B cell (primary cell): ENCODE data around the gene SLC15A3. TPM values are rescaled to one million over a fixed set of nuclear protein-coding genes. Genes with fewer than 3 reads are reported as not detected.

Experiments
- ATAC-seq: fragments of 200-7000 bp; cut with Tn5 transposase; one replicate; pipeline ENCODE4 v1.10.0; 2021; ENCODE audit warnings: low read depth, mild to moderate bottlenecking, moderate number of reproducible peaks, moderate library complexity
- CTCF ChIA-PET: fragments of 350-600 bp; sonication (Branson Sonifier 250); formaldehyde crosslinking; loops from one replicate; lab custom pipeline; 2021; ENCODE audit warnings: antibody characterized with exemption, inconsistent platforms; lab: Charles Lee
- POLR2A ChIA-PET: fragments of 350-600 bp; sonication (Branson Sonifier 250); formaldehyde crosslinking; loops from one replicate; lab custom pipeline; 2021; ENCODE audit warnings: antibody characterized with exemption; lab: Charles Lee
- DNase-seq: peaks from one replicate; pipeline ENCODE4 v3.0.0; 2013
- H2AFZ ChIP-seq: 2 replicates; pipeline ENCODE4 v1.6.1; 2012; ENCODE audit warnings: mild to moderate bottlenecking, low read depth, low read length; ENCODE audit not compliant: insufficient read depth, poor library complexity, severe bottlenecking
- H3K27ac ChIP-seq, 2 donors: 1 replicate in 1 of 2; 2 replicates in 1 of 2; pipeline ENCODE4 v1.5.1; 2012 to 2013; ENCODE audit warnings: low read length in 2 of 2, mild to moderate bottlenecking in 2 of 2, moderate library complexity in 1 of 2
- H3K27me3 ChIP-seq, 4 experiments: fragments of 200-600 bp in 1 of 4; sonication (generic) in 1 of 4; replicated peaks in 1 of 4; 1 replicate in 2 of 4; 2 replicates in 2 of 4; pipeline versions ENCODE4 v1.6.1 to v1.7.0; 2013 to 2016; ENCODE audit warnings: low read length in 3 of 4, mild to moderate bottlenecking in 2 of 4, mixed read lengths in 1 of 4, moderate library complexity in 1 of 4; ENCODE audit not compliant: insufficient read depth in 4 of 4, control insufficient read depth in 3 of 4; ENCODE audit errors: control extremely low read depth in 1 of 4
- H3K36me3 ChIP-seq, 2 experiments: replicated peaks in 1 of 2; 1 replicate in 1 of 2; 2 replicates in 1 of 2; pipeline versions ENCODE4 v1.6.1 to v1.7.1; 2013; ENCODE audit warnings: low read length in 1 of 2; ENCODE audit not compliant: insufficient read depth in 2 of 2, control insufficient read depth in 1 of 2; ENCODE audit errors: control extremely low read depth in 1 of 2, extremely low read depth in 1 of 2
- H3K4me1 ChIP-seq, 2 donors: fragments of 200-600 bp in 1 of 2; sonication (generic) in 1 of 2; 1 replicate in 1 of 2; 2 replicates in 1 of 2; pipeline versions ENCODE4 v1.5.1 to v1.6.1; 2013 to 2017; ENCODE audit warnings: low read length in 2 of 2; ENCODE audit not compliant: control insufficient read depth in 2 of 2, insufficient read depth in 2 of 2
- H3K4me2 ChIP-seq: replicated peaks from 2 replicates; pipeline ENCODE3; 2012; ENCODE audit warnings: mild to moderate bottlenecking, low read depth, low read length; ENCODE audit not compliant: poor library complexity, severe bottlenecking
- H3K4me3 ChIP-seq, 5 experiments: fragments of 200-600 bp in 1 of 5; sonication (generic) in 1 of 5; 1 replicate in 3 of 5; 2 replicates in 2 of 5; pipeline versions ENCODE4 v1.5.1 to v1.7.0; 2011 to 2016; ENCODE audit warnings: low read length in 4 of 5, mild to moderate bottlenecking in 4 of 5, low read depth in 2 of 5, control low read depth in 1 of 5, moderate library complexity in 1 of 5; ENCODE audit not compliant: insufficient read depth in 1 of 5; ENCODE audit errors: control extremely low read depth in 1 of 5, extremely low read depth in 1 of 5
- H3K79me2 ChIP-seq: fragments of 200-600 bp; sonication (generic); one replicate; pipeline ENCODE4 v1.6.0; 2016; ENCODE audit warnings: low read length; ENCODE audit not compliant: control insufficient read depth, insufficient read depth
- H3K9ac ChIP-seq: fragments of 200-600 bp; sonication (generic); 2 replicates; pipeline ENCODE4 v1.6.1; 2017; ENCODE audit warnings: mild to moderate bottlenecking, low read length, moderate library complexity
- H3K9me3 ChIP-seq, 3 donors: one replicate each; pipeline versions ENCODE4 v1.6.1 to v1.7.1; 2013; ENCODE audit warnings: low read length in 2 of 3; ENCODE audit not compliant: control insufficient read depth in 2 of 3, insufficient read depth in 1 of 3; ENCODE audit errors: control extremely low read depth in 1 of 3
- H4K20me1 ChIP-seq: 2 replicates; pipeline ENCODE4 v1.6.0; 2012; ENCODE audit warnings: mild to moderate bottlenecking, low read length; ENCODE audit not compliant: insufficient read depth, control insufficient read depth, poor library complexity, severe bottlenecking
- H3K27ac Mint-ChIP-seq: one replicate; pipeline ENCODE4 v1.8.0; 2021; ENCODE audit warnings: mixed read lengths
- H3K27me3 Mint-ChIP-seq: one replicate; pipeline ENCODE4 v1.8.0; 2021; ENCODE audit warnings: mixed read lengths
- H3K4me1 Mint-ChIP-seq: one replicate; pipeline ENCODE4 v1.8.0; 2021; ENCODE audit warnings: mixed read lengths
- H3K4me3 Mint-ChIP-seq: one replicate; pipeline ENCODE4 v1.8.0; 2021; ENCODE audit warnings: mixed read lengths
- H3K9me3 Mint-ChIP-seq: one replicate; pipeline ENCODE4 v1.8.0; 2022; ENCODE audit warnings: mixed read lengths; ENCODE audit not compliant: insufficient read depth
- CTCF ChIP-seq: fragments of 200-600 bp; IDR thresholded peaks from one replicate; pipeline ENCODE4 v1.8.0; 2022; ENCODE audit warnings: antibody characterized with exemption, mild to moderate bottlenecking
- EZH2 ChIP-seq: IDR thresholded peaks from 2 replicates; pipeline ENCODE4 v1.6.1; 2012; ENCODE audit warnings: borderline replicate concordance, low read depth, mild to moderate bottlenecking, moderate library complexity, low read length; ENCODE audit not compliant: insufficient read depth, poor library complexity, severe bottlenecking
- WGBS: methylation state at CpG from one replicate; pipeline ENCODE4 v1.1.5; 2013; ENCODE audit warnings: missing lambda C conversion rate; ENCODE audit not compliant: insufficient coverage; 5-methylcytosine and 5-hydroxymethylcytosine counted together
- intact Hi-C: fragments of 100-400 bp; cut with micrococcal nuclease; formaldehyde crosslinking; loops from one replicate; pipeline ENCODE4 v1.10.0; 2022
- polyA plus RNA-seq: library from polyadenylated mRNA; depleted of rRNA; stranded (reverse); fragments of >200 nt; gene quantifications from 2 replicates; pipeline ENCODE4 v1.2.3, GENCODE V29; 2012
- total RNA-seq, 2 donors: library from RNA; stranded (reverse); fragments of 120-200 nt in 1 of 2; gene quantifications; 1 replicate in 1 of 2; 2 replicates in 1 of 2; pipeline versions ENCODE4 v1.2.3 to v1.2.4, GENCODE V29; 2013 to 2022

The SLC15A3 gene
- total and polyA plus RNA-seq, 2 donors (not counting 1 experiment from before 2014, with no cell fraction given): 61.5 to 91.4 TPM

DNA sequence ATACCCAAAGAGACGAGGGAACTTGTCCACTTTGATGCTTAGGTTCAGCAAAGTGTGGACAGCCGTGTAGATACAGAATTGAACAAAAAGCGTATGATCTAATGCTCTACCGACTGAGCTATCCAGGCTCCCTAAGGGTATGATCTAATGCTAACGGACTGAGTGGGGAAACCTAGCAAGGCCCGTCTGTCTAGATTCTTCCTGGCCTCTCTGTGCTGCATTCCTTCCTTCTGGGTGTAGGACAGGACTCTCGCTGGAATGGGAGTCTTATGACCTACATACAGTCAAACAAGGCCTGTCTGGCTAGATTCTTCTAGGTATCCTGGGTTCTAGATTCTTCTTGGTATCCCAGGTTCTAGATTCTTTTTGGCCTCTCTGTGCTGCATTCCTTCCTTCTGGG is 8.4 kb upstream of the SLC15A3 start:
- no peaks in the 10 kb centered on the region for H3K9me3 ChIP-seq
- Mint-ChIP-seq H3K9me3 (no peaks in the 10 kb centered on the region), H3K4me3 (no peak overlapping the region), H3K27me3 (peaks cover 5% of the 10 kb centered on the region), H3K27ac (no peak overlapping the region), H3K4me1 (peaks cover 4% of the 10 kb centered on the region)
- H3K4me1 ChIP-seq: peaks cover 0 to 7% of the 10 kb centered on the region in 2 donors
- no peak overlapping the region for H3K4me2 ChIP-seq
- no peak overlapping the region for H3K9ac ChIP-seq
- no peak overlapping the region for H3K4me3 ChIP-seq
- no peak overlapping the region for H2AFZ ChIP-seq
- no peak overlapping the region for H3K27ac ChIP-seq
- H3K79me2 ChIP-seq: no peaks in the 10 kb centered on the region
- DNase-seq (no peak), ATAC-seq (no peak)
- TF ChIP-seq EZH2 (no peak), CTCF (no peak)
- no peaks in the 10 kb centered on the region for H3K27me3 ChIP-seq
- H3K36me3 ChIP-seq: no peaks in the 10 kb centered on the region
- 98% methylated on average over 7 of the region's 7 CpGs for WGBS
- H4K20me1 ChIP-seq: no peaks in the 10 kb centered on the region
- CTCF ChIA-PET: interaction anchor here (2.8 kb wide), 1 partner anchor 10 kb away, joined by 12 read pairs; no protein-coding TSS in a partner anchor
- intact Hi-C loops: no loop called here
- POLR2A ChIA-PET: no interaction called here

GRCh38 chr11:60959431-60959830 is 7.5 kb upstream of the SLC15A3 start:
- DNase-seq: no peak
- Mint-ChIP-seq H3K4me3 (no peak overlapping the region), H3K27me3 (peaks cover 5% of the 10 kb centered on the region), H3K27ac (no peak overlapping the region), H3K4me1 (peaks cover 6% of the 10 kb centered on the region), H3K9me3 (no peaks in the 10 kb centered on the region)
- Histone ChIP-seq H3K36me3 (no peaks in the 10 kb centered on the region), H3K4me1 (peaks cover 2 to 13% of the 10 kb centered on the region in 2 donors), H3K27me3 (no peaks in the 10 kb centered on the region), H4K20me1 (no peaks in the 10 kb centered on the region), H3K79me2 (no peaks in the 10 kb centered on the region), H2AFZ (no peak overlapping the region), H3K9me3 (no peaks in the 10 kb centered on the region), H3K4me3 (no peak overlapping the region), H3K4me2 (no peak overlapping the region), H3K9ac (no peak overlapping the region), H3K27ac (no peak overlapping the region)
- POLR2A ChIA-PET: no interaction called here
- TF ChIP-seq CTCF (no peak), EZH2 (no peak)
- ATAC-seq: no peak
- CTCF ChIA-PET: interaction anchor here (2.8 kb wide), 1 partner anchor 11 kb away, joined by 12 read pairs; no protein-coding TSS in a partner anchor
- intact Hi-C loops: no loop called here
- 62% methylated on average over 3 of the region's 6 CpGs for WGBS
